Measurements from ENCODE around the gene PJA2.

- TF ChIP-seq CTCF (conservative IDR thresholded peaks at IDR 0.05 in 1 of 2, IDR thresholded peaks at IDR 0.05 in 1 of 2; ENCODE audit: low read depth in 1 of 2, low read length in 2 of 2) = no peak
- no peak for TF ChIP-seq EZH2 (IDR thresholded peaks at IDR 0.05; ENCODE audit: low read length, missing control alignments)
Observed at GRCh38 chr5:109307951-109308350, 101.8 kb downstream of the PJA2 start.

Data from fibroblast of lung (primary cell).